SK-N-SH (cell line): ENCODE results near the gene GNAZ.

Source experiments
- POLR2AphosphoS5 ChIP-seq: IDR thresholded peaks from 2 replicates; pipeline ENCODE4 v1.6.1; 2012; ENCODE audit warnings: low read depth, low read length
- SIN3A ChIP-seq: IDR thresholded peaks from 2 replicates; pipeline ENCODE4 v1.6.1; 2012; ENCODE audit warnings: low read depth, mild to moderate bottlenecking, low read length, moderate library complexity, borderline replicate concordance
- TF ChIP-seq, protein P1 (sequence below): fragments of 200-600 bp; sonication (generic); IDR thresholded peaks from 2 replicates; pipeline ENCODE4 v1.6.1; 2017; ENCODE audit warnings: antibody characterized with exemption, mild to moderate bottlenecking, moderate library complexity

- TF ChIP-seq, protein P1, sequence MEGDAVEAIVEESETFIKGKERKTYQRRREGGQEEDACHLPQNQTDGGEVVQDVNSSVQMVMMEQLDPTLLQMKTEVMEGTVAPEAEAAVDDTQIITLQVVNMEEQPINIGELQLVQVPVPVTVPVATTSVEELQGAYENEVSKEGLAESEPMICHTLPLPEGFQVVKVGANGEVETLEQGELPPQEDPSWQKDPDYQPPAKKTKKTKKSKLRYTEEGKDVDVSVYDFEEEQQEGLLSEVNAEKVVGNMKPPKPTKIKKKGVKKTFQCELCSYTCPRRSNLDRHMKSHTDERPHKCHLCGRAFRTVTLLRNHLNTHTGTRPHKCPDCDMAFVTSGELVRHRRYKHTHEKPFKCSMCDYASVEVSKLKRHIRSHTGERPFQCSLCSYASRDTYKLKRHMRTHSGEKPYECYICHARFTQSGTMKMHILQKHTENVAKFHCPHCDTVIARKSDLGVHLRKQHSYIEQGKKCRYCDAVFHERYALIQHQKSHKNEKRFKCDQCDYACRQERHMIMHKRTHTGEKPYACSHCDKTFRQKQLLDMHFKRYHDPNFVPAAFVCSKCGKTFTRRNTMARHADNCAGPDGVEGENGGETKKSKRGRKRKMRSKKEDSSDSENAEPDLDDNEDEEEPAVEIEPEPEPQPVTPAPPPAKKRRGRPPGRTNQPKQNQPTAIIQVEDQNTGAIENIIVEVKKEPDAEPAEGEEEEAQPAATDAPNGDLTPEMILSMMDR = no peak
- TF ChIP-seq SIN3A (no peak), POLR2AphosphoS5 (no peak)
Observed at GRCh38 chr22:23026777-23027176, 43.5 kb upstream of the GNAZ start.
